ENCODE data around the gene TRDN.

DNA sequence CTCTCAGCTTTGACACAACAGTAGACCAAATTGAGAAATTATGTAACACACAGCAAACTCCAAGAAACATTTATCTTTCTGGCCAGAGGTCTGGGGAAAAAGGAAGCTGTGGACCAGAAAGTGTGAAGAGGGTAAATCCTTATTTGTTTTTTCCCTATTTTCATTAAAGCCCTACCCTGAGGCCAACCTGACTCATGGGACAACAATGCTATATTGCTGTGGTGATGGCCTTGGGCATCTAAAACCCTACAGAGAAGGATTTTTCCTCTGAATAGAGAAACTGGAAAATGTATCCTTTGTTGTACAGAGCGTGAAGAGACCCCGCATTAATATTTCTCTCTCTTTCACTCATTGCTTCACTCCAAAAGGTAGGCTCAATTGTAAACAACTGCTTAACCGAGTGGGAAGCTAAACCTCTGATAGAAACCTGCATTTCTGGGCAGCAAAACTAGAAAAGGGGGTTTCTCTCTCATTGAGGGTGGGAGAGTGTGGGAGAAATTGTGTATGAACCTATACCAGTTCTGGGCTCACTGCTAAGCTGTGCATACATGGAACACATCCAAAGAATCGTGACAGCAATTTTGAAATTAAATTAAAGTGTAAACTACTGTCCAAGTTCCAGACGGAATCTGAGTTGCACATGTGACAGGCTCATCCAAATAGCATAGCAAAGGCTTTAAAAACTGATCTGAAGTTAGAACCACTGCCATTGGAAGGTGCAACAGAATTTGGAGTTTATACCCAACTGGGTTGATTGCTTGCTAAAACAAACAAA lies 465.2 kb downstream of the TRDN start:
- no peak for TF ChIP-seq CTCF (IDR thresholded peaks at IDR 0.05; ENCODE audit: low read length)
- TF ChIP-seq EZH2 (IDR thresholded peaks at IDR 0.05; ENCODE audit: borderline replicate concordance, low read length) = no peak
